HS-5 (cell line): ENCODE results near the gene NFATC3.

Source experiments
- DNase-seq: peaks from one replicate; pipeline ENCODE4 v3.0.0-alpha.2; 2012; ENCODE audit warnings: low read depth

NFATC3 gene

DNA sequence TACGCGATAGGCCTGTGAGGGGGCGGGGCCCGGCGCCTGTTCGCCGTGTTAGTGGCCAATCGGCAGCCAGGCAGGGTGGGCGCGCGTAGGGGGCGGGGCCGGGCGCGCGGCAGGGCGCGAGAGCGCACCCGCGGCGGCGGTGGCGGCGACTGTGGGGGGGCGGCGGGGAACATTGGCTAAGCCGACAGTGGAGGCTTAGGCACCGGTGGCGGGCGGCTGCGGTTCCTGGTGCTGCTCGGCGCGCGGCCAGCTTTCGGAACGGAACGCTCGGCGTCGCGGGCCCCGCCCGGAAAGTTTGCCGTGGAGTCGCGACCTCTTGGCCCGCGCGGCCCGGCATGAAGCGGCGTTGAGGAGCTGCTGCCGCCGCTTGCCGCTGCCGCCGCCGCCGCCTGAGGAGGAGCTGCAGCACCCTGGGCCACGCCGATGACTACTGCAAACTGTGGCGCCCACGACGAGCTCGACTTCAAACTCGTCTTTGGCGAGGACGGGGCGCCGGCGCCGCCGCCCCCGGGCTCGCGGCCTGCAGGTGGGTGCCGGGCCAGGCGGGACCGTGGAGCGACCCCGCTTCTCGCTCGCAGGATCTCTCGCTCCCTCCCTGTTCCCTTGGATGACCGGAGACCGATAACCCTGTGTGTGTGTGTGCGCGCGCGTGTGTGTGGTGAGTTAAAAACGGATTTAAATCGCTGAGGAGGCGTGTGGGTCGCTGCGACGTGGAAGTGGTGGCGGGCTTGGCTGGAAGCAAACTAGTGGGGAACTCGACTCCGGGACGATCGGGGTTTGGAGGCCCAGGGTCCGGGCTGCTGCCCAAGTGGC is at the start of gene NFATC3:
TSS of gene NFATC3 (plus strand) at position 112 of the 813 bp plus-strand sequence. CDS start at position 424, 312 bp downstream.
- no peak for DNase-seq

DNA sequence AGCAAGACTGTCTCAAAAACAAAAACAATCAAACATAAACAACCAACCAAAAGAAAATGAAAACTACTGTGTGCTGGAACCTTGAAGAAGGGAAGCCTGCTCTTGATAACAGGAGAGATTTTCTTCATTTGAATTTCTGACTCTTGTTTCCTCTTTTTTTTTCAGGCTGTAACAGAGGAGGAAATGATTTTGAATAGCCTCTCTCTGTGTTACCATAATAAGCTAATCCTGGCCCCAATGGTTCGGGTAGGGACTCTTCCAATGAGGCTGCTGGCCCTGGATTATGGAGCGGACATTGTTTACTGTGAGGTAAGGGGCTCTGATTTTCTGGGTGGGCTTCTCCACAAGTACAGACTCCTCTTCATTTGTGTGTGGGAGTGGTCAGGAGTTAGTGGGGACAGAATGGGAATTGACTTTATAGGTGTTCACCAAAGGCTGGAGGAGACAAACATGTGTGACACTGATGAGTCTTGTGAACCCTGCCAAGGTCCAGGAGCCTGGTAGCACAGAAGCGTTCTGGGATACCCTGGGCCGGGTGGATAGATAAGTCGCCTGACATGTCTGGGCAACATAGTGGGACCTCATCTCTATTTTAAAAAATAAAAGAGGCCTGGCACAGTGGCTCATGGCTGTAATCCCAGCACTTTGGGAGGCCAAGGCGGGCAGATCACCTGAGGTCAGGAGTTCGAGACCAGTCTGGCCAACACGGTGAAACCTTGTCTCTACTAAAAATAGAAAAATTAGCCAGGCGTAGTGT is 47.2 kb upstream of the NFATC3 start:
- DNase-seq: no peak

DNA sequence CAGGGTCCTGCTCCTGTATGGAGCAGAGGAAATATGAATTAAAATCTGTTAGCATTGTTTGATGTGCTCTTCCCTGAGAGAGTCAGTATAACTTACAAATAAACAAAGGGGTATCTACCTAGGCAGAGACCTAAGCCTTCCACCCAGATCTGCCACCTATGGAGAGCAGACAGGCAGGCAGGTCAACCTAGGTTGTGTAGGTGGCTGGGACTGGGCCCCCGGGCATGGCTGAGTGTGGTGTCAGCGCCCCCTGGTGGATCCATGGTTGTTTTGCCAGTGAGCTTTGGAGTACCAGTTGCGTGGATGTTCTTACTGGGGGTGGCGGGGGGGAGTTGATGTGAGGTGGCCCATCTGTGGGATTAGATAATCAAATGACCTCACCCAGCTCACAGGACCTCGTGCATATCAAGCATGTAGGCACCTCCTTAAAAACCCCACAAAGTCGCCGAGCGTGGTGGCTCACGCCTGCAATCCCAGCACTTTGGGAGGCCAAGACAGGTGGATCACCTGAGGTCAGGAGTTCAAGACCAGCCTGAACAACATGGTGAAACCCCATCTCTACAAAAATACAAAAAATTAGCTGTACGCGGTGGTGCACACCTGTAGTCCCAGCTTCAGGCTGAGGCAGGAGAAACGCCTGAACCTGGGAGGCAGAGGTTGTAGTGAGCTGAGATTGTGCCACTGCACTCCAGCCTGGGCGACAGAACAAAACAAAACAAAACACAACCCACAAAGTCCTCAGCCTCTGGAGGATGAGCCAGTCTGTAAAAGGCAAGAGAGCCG is 44.5 kb upstream of the NFATC3 start:
- DNase-seq: no peak

DNA sequence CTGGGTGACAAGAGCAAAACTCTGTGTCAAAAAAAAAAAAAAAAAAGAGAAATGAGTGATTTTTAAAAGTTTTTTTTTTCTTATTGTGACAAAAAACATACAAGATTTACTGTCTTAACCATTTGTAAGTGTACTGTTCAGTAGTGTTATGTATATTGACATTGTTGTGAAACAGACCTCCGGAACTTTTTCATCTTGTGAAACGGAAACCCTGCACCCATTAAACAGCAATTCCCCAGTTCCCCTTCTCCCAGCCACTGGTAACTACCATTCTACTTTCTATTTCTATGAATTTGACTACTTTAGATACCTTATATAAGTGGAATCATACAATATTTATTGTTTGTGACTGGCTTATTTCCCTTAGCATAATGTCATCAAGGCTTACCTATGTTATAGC is 43.4 kb upstream of the NFATC3 start:
- DNase-seq: no peak

DNA sequence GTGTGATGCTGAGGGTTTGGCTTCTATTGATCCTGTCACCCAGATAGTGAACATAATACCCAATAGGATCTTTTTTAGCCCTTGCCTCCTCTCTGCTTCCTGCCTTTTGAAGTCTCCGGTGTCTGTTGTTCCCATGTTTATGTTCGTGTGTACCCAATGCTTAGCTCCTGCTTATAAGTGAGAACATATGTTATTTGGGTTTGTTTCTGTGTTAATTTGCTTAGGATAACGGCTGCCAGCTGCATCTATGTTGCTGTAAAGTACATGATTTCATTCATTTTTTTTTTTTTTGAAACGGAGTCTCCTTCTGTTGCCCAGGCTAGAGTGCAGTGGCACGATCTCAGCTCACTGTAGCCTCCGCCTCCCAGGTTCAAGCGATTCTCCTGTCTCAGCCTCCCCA is 39.1 kb upstream of the NFATC3 start:
- DNase-seq: no peak

DNA sequence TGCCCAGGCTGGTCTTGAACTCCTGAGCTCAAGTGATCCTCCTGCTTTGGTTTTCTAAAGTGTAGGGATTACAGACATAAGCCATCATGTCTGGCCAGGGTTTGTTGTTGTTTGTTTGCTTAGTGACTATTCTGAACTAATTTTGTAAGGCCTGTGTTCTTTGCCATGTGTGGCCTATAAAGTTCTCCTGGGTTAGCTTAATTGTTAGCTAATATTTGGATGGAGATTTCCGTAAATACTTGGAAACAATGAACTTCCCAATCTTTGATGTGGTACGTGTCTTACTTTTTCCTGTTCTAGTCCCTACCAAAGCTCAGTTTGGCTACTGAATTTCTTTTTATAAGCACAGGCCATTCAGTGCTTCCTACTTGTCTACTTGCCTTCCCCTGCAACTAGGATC is 37.2 kb upstream of the NFATC3 start:
- no peak for DNase-seq

DNA sequence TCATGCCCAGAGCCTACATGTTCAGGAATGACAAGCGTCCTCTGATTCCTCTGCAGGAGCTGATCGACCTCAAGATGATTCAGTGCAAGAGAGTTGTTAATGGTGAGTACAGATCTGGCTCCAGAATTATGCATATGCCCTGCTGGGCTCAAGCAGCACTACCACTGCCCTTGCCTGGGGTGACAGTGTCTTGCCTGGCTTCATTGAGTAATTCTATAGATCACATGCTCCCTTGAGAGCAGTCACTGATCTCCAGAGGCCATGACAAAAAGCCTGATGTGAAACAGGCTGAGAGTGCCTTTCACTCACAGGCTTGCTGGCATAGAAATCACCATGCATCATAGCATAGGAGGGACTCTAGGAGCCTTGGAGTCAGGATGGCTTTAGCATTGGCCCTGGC is 35.7 kb upstream of the NFATC3 start:
- no peak for DNase-seq

DNA sequence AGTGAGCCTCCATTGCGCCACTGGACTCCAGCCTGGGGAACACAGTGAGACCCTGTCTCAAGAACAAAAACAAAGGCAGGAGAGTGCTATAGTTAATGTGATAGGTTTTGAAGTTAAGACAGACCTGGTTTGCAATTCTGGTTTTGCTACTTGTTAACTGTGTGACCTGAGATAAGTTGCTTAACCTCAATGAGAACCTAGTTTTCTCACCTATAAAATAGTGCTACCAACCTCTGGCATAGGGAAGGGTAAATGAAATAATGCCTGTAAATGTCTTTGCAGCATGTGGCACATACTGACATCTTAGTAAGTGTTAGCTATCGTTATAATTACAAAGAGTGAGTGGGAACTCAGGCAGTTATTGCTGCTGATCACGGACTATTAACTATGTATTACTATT is 29.8 kb upstream of the NFATC3 start:
- DNase-seq: no peak

DNA sequence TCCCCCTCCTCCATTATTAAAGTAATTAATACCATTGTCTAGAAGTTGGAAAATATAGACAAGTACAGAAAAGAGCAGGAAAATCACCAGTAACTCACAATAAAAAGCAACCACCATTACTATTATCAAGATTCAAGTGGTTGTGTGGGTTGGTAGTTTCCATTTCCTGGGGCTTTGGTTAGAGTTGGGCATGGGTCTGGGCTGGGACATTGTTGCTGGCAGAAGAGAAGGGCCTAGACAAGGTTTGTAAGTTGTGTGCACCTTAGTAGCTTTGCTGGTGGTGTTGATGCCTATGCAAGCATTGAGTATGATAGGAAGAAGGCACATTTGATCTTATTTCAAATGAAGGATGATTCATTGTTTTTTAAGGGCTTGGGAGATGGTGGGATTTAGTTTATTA is 25.4 kb upstream of the NFATC3 start:
- DNase-seq: no peak

DNA sequence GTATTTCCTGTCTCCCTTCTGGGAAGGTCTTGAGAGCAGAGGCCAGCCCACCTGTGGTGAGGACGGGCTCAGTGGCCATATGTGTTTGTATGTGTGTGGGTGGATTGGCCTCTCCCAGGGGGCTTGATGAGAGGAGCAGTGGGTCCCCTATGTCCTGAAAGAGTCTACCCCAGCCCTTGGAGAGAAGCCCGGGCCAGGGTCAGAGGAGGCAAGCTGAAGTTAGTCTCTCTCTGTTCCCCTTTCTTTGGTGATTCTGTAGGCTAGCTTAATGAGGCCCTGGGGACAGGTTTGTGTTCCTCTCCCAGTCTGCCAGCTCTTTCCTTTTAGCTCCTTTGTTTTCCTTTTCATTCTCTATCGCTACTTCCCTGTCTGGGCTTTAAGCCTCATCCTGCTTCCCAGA is 23.8 kb upstream of the NFATC3 start:
- no peak for DNase-seq

DNA sequence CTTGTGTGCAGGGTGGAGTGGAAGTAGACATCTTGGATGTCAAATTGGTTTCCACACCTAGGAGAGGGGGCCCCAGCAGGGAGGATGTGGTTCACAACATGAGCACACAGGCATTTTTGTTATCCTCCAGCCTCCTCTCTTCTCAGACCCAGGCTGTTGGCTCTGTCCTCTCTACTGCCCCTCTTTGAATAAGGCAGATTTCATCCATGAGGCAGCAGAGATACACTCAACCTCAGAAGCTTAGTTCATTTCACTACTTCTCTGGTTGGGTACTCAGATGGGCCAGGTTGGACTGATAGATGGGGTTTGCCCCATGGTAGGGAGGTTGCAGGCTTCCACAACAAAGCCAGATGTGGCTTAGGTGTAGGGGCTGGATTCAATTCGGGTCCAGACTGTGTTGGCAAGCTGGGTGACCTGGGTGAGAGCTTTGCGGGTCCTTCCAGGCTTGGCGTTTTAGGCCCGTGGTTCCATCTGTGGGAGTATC is 22.2 kb upstream of the NFATC3 start:
- no peak for DNase-seq

DNA sequence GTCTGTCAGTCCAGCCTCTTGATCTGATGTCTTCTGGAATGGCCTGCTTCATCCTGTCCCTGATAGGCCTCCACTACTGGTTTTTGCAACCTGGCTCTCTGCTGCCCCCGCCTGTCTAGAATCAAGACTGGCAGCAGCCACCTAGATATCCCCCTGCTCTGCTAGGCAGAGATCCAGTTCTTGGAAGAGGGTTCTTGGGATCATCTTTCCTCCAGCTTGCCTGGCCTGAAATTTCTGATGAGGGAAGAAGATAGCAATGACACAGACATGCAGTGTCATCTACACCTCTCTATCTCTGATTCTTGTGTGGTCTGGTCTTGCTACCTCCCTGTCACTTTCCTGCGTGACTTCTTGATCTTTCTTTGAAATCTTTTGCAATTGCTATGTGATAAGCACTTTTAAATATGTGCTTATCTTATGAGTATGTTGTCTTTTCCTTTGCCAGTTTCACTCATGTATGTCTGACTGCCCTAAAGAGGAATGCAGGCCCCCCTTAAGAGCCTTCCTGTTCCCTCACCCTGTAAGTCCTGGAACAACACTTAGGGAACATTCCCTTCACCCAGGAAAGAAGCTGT is 20.3 kb upstream of the NFATC3 start:
- peak; percentile 61 for DNase-seq

DNA sequence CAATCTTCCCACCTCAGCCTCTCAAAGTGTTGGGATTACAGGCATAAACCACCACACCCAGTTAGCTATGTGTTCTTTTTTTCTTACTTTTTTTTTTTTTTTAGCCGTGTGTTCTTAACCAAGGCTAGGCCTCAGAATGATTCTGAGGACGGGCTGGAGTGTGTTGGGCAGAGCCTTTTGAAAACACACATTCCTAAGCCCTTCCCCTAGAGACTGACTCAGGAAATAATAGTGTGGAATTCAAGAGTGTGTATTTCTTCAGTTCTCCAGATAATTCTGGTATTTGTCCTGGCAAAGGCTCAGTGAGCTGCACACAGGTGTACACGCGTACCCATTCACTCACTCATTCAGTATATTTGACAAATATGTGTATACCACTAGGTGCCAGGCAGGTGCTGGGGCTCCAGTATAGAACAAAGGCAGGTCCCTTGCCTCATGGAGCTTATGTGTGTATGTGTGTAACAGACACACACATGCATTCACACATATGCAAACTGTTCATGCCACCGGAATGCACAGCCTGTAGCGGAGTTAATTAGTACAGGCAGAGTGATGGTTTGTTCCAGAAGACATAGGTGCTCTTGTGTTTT is 19.4 kb upstream of the NFATC3 start:
- peak; percentile 10 for DNase-seq

DNA sequence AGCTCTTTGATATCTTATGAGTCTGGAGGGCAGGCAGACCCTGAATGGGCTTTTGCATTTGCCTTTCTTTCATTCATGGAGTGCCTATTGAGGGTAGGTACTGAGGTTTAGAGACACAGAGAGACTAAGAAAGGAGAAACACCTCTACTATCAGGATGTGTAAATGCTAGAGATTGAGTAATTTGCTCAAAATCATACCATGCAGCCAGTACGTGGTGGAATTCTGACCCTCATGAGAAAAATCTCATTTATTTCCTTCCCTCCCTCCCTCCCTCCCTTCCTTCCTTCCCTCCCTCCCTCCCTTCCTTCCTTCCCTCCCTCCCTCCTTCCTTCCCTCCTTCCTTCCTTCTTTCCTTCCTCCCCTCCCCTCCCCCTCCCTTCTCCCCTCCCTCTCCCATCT is 18.4 kb upstream of the NFATC3 start:
- DNase-seq: no peak

DNA sequence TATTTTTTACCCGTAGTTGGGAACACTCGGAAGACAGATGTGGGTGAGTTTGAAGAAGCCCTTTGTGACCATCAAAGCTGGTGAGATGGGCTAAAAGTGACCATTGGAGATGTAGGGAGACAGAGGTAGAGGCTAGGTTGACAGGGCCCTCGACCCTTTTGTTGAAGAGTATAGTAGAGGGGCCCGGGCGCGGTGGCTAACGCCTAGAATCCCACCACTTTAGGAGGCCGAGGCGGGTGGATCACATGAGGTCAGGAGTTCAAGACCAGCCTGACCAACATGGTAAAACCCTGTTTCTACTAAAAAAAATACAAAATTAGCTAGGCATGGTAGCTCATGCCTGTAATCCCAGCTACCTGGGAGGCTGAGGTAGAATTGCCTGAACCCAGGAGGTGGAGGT is 16.2 kb upstream of the NFATC3 start:
- no peak for DNase-seq

DNA sequence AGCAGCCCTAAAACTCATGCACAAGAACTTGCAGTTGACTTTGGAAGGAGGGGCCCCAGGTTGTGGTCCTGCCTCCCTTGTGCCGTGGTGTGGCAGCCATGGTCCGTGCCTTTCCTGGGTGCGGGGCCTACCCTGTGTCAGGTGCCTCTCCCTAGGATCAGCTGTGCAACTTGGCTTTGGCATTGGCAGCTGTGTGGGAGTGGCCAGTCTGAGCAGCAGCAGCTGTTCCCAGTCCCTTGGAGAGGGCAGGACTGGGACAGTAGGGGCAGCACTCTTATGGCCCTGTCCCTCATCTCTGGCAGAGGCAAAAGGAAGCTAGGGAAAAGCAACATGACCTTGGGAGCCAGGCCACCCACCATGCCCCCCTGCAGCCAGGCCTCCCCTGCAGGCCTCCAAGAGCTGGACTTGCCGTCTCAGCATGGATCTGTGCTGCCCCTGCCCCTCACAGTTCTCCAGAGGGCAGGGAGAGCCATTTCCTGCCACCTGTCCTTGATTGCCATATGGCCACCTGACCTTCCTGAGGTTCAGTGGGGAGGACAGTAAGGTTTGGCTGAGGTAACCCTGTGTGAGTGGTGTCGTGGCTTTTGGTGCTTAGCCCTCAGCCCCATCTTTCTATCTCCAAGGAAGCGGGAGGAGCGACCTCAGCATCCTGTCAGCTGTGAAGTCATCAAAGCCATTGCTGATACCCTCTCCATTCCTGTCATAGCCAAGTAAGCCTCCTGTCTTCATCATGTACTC is 15.5 kb upstream of the NFATC3 start:
- no peak for DNase-seq

DNA sequence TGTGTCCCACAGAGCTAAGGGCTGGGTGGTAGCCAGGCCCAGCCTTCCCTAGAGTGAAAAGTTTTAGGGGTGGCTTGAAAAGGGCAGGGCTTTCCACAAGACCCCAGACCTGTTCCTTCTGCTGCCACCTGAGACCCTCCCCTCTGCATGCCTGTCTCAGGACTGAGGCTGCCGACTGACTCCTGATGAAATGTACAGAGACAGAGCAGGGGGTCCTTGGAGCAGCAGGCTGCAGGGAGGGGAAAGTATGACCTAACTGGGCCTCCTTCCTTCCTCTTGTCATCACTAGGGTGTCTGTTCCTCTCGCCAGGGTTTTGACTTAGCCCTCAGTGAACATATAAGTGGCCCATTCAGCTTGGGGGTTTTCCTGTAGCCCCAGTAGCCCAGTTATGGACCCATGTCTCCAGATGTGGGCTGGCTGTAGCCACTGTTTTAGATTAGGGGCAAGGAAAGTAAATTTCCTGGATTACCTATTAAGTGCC is 14.9 kb upstream of the NFATC3 start:
- no peak for DNase-seq

DNA sequence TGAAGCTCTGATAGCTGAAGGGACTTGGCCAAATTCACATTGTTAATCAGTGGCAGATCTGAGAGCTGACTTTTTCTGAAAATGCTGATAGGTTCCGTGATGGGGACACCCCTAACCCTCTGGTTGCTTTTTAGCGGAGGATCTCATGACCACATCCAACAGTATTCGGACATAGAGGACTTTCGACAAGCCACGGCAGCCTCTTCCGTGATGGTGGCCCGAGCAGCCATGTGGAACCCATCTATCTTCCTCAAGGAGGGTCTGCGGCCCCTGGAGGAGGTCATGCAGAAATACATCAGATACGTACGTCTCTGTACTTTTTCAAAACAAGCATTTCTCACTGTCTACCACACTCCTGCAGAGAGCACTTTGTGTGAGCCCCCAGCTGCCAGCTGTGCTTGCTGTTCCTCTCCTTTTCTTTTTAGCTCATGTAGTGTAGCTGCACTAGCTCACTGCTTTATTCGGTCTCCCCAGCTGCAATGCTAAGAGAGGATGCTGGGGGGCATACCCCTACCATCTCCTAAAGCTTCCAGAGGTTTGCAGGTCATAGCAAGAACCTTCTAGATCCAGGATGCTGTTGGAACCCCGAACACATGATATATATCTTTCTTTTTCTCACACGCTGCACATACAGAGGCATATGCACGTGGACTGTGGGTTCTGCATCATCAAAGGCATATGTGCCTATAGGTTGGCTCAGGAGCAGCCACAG is 14.2 kb upstream of the NFATC3 start:
- DNase-seq: no peak

DNA sequence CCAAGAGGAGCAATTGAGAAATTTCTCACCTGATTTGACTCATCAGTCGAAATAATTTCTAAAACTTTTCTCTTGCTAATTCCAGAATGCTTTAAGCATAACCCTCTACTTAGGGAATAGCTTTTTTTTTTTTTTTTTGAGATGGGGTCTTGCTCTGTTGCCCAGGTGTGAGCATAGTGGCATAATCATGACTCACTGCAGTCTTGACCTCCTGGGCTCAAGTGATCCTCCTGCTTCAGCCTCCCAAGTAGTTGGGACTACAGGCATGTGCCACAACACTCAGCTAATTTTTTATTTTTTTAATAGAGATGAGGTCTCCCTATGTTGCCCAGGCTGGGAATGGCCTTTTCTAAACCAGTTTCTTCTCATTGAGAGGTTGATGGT is 13.7 kb upstream of the NFATC3 start:
- DNase-seq: no peak

DNA sequence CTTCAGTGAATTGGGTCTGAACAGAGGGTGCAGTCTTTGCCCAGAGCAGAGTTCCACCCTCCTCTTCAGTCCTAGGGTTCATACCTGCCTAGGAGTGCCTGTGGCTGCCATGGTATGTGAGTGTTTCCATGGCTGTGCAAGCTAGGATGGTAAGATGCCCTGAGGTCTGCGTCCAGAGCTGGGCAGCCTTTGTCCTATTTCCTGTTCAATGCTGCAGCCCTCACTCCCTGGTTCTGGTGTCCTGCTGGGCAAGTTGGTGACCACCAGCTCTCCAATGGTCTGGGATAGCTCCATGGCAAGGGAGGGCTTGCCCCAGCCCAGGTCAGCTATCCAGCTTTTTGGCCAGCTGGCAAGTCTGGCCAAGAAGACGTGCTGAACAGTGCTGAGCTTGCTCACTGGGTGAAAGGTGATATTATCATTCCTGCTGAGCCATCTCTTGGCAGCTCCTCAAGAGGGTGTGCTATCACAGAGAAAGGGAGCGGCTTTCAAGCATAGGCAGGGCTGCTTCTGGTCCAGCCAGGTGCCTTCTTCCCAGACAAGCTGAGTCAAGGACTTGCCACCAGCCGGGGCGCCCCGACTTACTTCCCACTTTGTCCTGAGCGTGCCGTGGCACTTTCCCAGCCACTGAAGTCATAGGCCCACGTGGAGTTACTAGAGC is 13.0 kb upstream of the NFATC3 start:
- peak; percentile 63 for DNase-seq
